Measurements from ENCODE around the gene PRIM2.
"Not testable (repeated sequence)": the region's sequence is repeated elsewhere in the genome, so short reads cannot be mapped to it uniquely, and the experiment has no call there.

The PRIM2 gene

GRCh38 chr6:57449496-57450066 is 132.2 kb downstream of the PRIM2 start:
- DNase-seq, result not testable (repeated sequence)

- DNase-seq, result not testable (repeated sequence)
Measured at GRCh38 chr6:57459781-57460180, 142.4 kb downstream of the PRIM2 start.

GRCh38 chr6:57461022-57461421 is 143.6 kb downstream of the PRIM2 start:
- DNase-seq, result not testable (repeated sequence)

- not testable (repeated sequence) for DNase-seq
Measured at GRCh38 chr6:57463809-57464208, 146.4 kb downstream of the PRIM2 start.

GRCh38 chr6:57465968-57466367 is 148.5 kb downstream of the PRIM2 start:
- not testable (repeated sequence) for DNase-seq

GRCh38 chr6:57469072-57469471 is 151.6 kb downstream of the PRIM2 start:
- DNase-seq, result no peak

GRCh38 chr6:57470148-57470547 is 152.7 kb downstream of the PRIM2 start:
- DNase-seq, result not testable (repeated sequence)

GRCh38 chr6:57471314-57471864 is 154.0 kb downstream of the PRIM2 start:
- DNase-seq, result not testable (repeated sequence)

- peak; percentile 26 for DNase-seq
Measured at GRCh38 chr6:57472861-57473362, 155.5 kb downstream of the PRIM2 start.

- not testable (repeated sequence) for DNase-seq
Measured at GRCh38 chr6:57474862-57475475, 157.5 kb downstream of the PRIM2 start.

GRCh38 chr6:57475656-57476055 is 158.2 kb downstream of the PRIM2 start:
- DNase-seq, result not testable (repeated sequence)

GRCh38 chr6:57480194-57480593 is 162.8 kb downstream of the PRIM2 start:
- not testable (repeated sequence) for DNase-seq

GRCh38 chr6:57481121-57481520 is 163.7 kb downstream of the PRIM2 start:
- not testable (repeated sequence) for DNase-seq

- DNase-seq, result peak; percentile 19
Measured at GRCh38 chr6:57482471-57482870, 165.0 kb downstream of the PRIM2 start.

- not testable (repeated sequence) for DNase-seq
Measured at GRCh38 chr6:57486494-57487081, 169.2 kb downstream of the PRIM2 start.

GRCh38 chr6:57488551-57488950 is 171.1 kb downstream of the PRIM2 start:
- not testable (repeated sequence) for DNase-seq

GRCh38 chr6:57489887-57490286 is 172.5 kb downstream of the PRIM2 start:
- DNase-seq, result not testable (repeated sequence)

- not testable (repeated sequence) for DNase-seq
Measured at GRCh38 chr6:57491795-57492194, 174.4 kb downstream of the PRIM2 start.

GRCh38 chr6:57496251-57496650 is 178.8 kb downstream of the PRIM2 start:
- DNase-seq, result not testable (repeated sequence)

- DNase-seq, result not testable (repeated sequence)
Measured at GRCh38 chr6:57500368-57501021, 183.1 kb downstream of the PRIM2 start.

- not testable (repeated sequence) for DNase-seq
Measured at GRCh38 chr6:57502387-57502786, 185.0 kb downstream of the PRIM2 start.

GRCh38 chr6:57505251-57505650 is 187.8 kb downstream of the PRIM2 start:
- DNase-seq, result not testable (repeated sequence)

GRCh38 chr6:57510390-57510789 is 193.0 kb downstream of the PRIM2 start:
- not testable (repeated sequence) for DNase-seq

Measured in hematopoietic multipotent progenitor cell treated with erythropoietin and hydrocortisone succinate and interleukin-3 and kit ligand, for 8 days (in vitro differentiated cells).